WTC11 (cell line): ENCODE measurements around the gene LIN7A. TPM values are rescaled to one million over a fixed set of nuclear protein-coding genes. Genes with fewer than 3 reads are reported as not detected.

Source experiments
- ATAC-seq: fragments of 200-7000 bp; cut with Tn5 transposase; 2 replicates; pipeline ENCODE4 v1.10.0; 2021; ENCODE audit warnings: mild to moderate bottlenecking, moderate library complexity
- CTCF ChIA-PET: fragments of 300-600 bp; sonication (Branson Sonifier 250); formaldehyde crosslinking; loops from one replicate; lab custom pipeline; 2021; ENCODE audit warnings: antibody characterized with exemption; lab: Charles Lee
- POLR2A ChIA-PET: fragments of 350-600 bp; sonication (Branson Sonifier 250); formaldehyde crosslinking; loops from one replicate; lab custom pipeline; 2021; ENCODE audit warnings: antibody characterized with exemption; lab: Charles Lee
- DNase-seq: peaks from one replicate; pipeline ENCODE4 v3.0.0; 2021; ENCODE audit warnings: low spot score
- H3K27ac Mint-ChIP-seq: 2 replicates; pipeline ENCODE4 v1.8.0; 2021; ENCODE audit warnings: mixed read lengths
- H3K27me3 Mint-ChIP-seq: 2 replicates; pipeline ENCODE4 v1.8.0; 2021; ENCODE audit warnings: low read depth, mild to moderate bottlenecking, moderate library complexity, mixed read lengths
- H3K36me3 Mint-ChIP-seq: 2 replicates; pipeline ENCODE4 v1.8.0; 2021; ENCODE audit warnings: mixed read lengths
- H3K4me1 Mint-ChIP-seq: 2 replicates; pipeline ENCODE4 v1.8.0; 2022; ENCODE audit warnings: mixed read lengths
- H3K4me3 Mint-ChIP-seq: 2 replicates; pipeline ENCODE4 v1.8.0; 2021; ENCODE audit warnings: mild to moderate bottlenecking, moderate library complexity, mixed read lengths
- H3K9me3 Mint-ChIP-seq: 2 replicates; pipeline ENCODE4 v1.8.0; 2021; ENCODE audit warnings: mixed read lengths
- ATF1 ChIP-seq: sonication (generic); formaldehyde crosslinking; IDR thresholded peaks from 2 replicates; pipeline ENCODE4 v1.8.1; 2023; ENCODE audit warnings: mild to moderate bottlenecking, moderate library complexity, missing genetic modification reagents
- CREM ChIP-seq: sonication (generic); formaldehyde crosslinking; IDR thresholded peaks from 2 replicates; pipeline ENCODE4 v1.8.1; 2022; ENCODE audit warnings: mild to moderate bottlenecking, missing genetic modification reagents, moderate library complexity
- E2F1 ChIP-seq: sonication (generic); formaldehyde crosslinking; IDR thresholded peaks from 2 replicates; pipeline ENCODE4 v1.8.0; 2022; ENCODE audit warnings: mild to moderate bottlenecking, missing genetic modification reagents
- EMX1 ChIP-seq: fragments of 250-450 bp; sonication (Bioruptor Pico); IDR thresholded peaks from 2 replicates; pipeline ENCODE4 v1.8.0; 2021; ENCODE audit warnings: mild to moderate bottlenecking
- ERG ChIP-seq: fragments of 250-450 bp; sonication (Bioruptor Pico); IDR thresholded peaks from 2 replicates; pipeline ENCODE4 v1.8.0; 2021; ENCODE audit warnings: mild to moderate bottlenecking
- FOXK1 ChIP-seq: sonication (generic); formaldehyde crosslinking; IDR thresholded peaks from 2 replicates; pipeline ENCODE4 v1.8.0; 2022; ENCODE audit warnings: mild to moderate bottlenecking, moderate library complexity, missing genetic modification reagents
- GRHL2 ChIP-seq: fragments of 250-450 bp; sonication (Bioruptor Pico); IDR thresholded peaks from 2 replicates; pipeline ENCODE4 v1.8.0; 2022; ENCODE audit warnings: mild to moderate bottlenecking, moderate library complexity; ENCODE audit not compliant: insufficient replicate concordance, severe bottlenecking
- IRF2 ChIP-seq: sonication (generic); formaldehyde crosslinking; IDR thresholded peaks from 2 replicates; pipeline ENCODE4 v1.8.0; 2022; ENCODE audit warnings: low read depth, missing genetic modification reagents, borderline replicate concordance
- JAZF1 ChIP-seq: fragments of 250-450 bp; sonication (Bioruptor Pico); IDR thresholded peaks from 2 replicates; pipeline ENCODE4 v1.9.0; 2021; ENCODE audit warnings: moderate library complexity, mild to moderate bottlenecking, inconsistent platforms
- JUN ChIP-seq: sonication (generic); formaldehyde crosslinking; IDR thresholded peaks from 2 replicates; pipeline ENCODE4 v1.8.0; 2023; ENCODE audit warnings: mild to moderate bottlenecking, missing genetic modification reagents
- MYBL2 ChIP-seq: sonication (generic); formaldehyde crosslinking; IDR thresholded peaks from 2 replicates; pipeline ENCODE4 v1.8.1; 2023; ENCODE audit warnings: mild to moderate bottlenecking, moderate library complexity, missing genetic modification reagents
- PRRX2 ChIP-seq: fragments of 250-450 bp; sonication (Bioruptor Pico); IDR thresholded peaks from 2 replicates; pipeline ENCODE4 v1.8.0; 2021; ENCODE audit warnings: mild to moderate bottlenecking
- RELA ChIP-seq: sonication (generic); formaldehyde crosslinking; IDR thresholded peaks from 2 replicates; pipeline ENCODE4 v1.8.1; 2022; ENCODE audit warnings: missing genetic modification reagents, mild to moderate bottlenecking, borderline replicate concordance
- RORB ChIP-seq: fragments of 250-450 bp; sonication (Bioruptor Pico); IDR thresholded peaks from 2 replicates; pipeline ENCODE4 v1.9.0; 2021; ENCODE audit warnings: mild to moderate bottlenecking
- SMAD3 ChIP-seq: sonication (generic); formaldehyde crosslinking; IDR thresholded peaks from 2 replicates; pipeline ENCODE4 v1.8.0; 2022; ENCODE audit warnings: missing genetic modification reagents, mild to moderate bottlenecking, borderline replicate concordance
- SMAD4 ChIP-seq: sonication (generic); formaldehyde crosslinking; IDR thresholded peaks from 2 replicates; pipeline ENCODE4 v1.8.0; 2022; ENCODE audit warnings: mild to moderate bottlenecking, missing genetic modification reagents
- SOX15 ChIP-seq: fragments of 250-450 bp; sonication (Bioruptor Pico); IDR thresholded peaks from 2 replicates; pipeline ENCODE4 v1.9.0; 2021; ENCODE audit warnings: mild to moderate bottlenecking
- TEAD1 ChIP-seq: sonication (generic); formaldehyde crosslinking; IDR thresholded peaks from 2 replicates; pipeline ENCODE4 v1.8.0; 2022; ENCODE audit warnings: mild to moderate bottlenecking, missing genetic modification reagents
- ZBTB21 ChIP-seq: sonication (generic); formaldehyde crosslinking; IDR thresholded peaks from 2 replicates; pipeline ENCODE4 v1.8.1; 2023; ENCODE audit warnings: mild to moderate bottlenecking, missing genetic modification reagents, borderline replicate concordance
- ZNF121 ChIP-seq: sonication (generic); formaldehyde crosslinking; IDR thresholded peaks from 2 replicates; pipeline ENCODE4 v1.8.0; 2023; ENCODE audit warnings: missing genetic modification reagents
- total RNA-seq: library from RNA; stranded (reverse); gene quantifications from 3 replicates; pipeline ENCODE4 v1.2.3, GENCODE V29; 2021
- TF ChIP-seq, protein P1 (sequence below): sonication (generic); formaldehyde crosslinking; IDR thresholded peaks from 2 replicates; pipeline ENCODE4 v1.8.1; 2022; ENCODE audit warnings: low read depth, mild to moderate bottlenecking, moderate library complexity, missing genetic modification reagents, borderline replicate concordance
- TF ChIP-seq, protein P2 (sequence below): sonication (generic); formaldehyde crosslinking; conservative IDR thresholded peaks from 2 replicates; pipeline ENCODE4 v1.8.1; 2022; ENCODE audit warnings: mild to moderate bottlenecking, missing genetic modification reagents
- TF ChIP-seq, protein P3 (sequence below): sonication (generic); formaldehyde crosslinking; IDR thresholded peaks from 2 replicates; pipeline ENCODE4 v1.8.1; 2023; ENCODE audit warnings: mild to moderate bottlenecking, missing genetic modification reagents, borderline replicate concordance
- TF ChIP-seq, protein P4 (sequence below): sonication (generic); formaldehyde crosslinking; IDR thresholded peaks from 2 replicates; pipeline ENCODE4 v1.8.1; 2023; ENCODE audit warnings: mild to moderate bottlenecking, missing genetic modification reagents, moderate library complexity

The LIN7A gene
- total RNA-seq, 1 experiment from 2014 or later = 8.5 TPM

GRCh38 chr12:80813820-80814219 is 123.9 kb downstream of the LIN7A start:
- TF ChIP-seq, protein P1, sequence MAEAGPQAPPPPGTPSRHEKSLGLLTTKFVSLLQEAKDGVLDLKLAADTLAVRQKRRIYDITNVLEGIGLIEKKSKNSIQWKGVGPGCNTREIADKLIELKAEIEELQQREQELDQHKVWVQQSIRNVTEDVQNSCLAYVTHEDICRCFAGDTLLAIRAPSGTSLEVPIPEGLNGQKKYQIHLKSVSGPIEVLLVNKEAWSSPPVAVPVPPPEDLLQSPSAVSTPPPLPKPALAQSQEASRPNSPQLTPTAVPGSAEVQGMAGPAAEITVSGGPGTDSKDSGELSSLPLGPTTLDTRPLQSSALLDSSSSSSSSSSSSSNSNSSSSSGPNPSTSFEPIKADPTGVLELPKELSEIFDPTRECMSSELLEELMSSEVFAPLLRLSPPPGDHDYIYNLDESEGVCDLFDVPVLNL (CRISPR knock-in tag) = no peak
- TF ChIP-seq, protein P2, sequence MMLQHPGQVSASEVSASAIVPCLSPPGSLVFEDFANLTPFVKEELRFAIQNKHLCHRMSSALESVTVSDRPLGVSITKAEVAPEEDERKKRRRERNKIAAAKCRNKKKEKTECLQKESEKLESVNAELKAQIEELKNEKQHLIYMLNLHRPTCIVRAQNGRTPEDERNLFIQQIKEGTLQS (CRISPR knock-in tag) = no peak
- TF ChIP-seq RELA (CRISPR knock-in tag) = no peak
- no peak for TF ChIP-seq JAZF1 (CRISPR knock-in tag)
- Mint-ChIP-seq H3K27me3 (no peaks in the 10 kb centered on the region), H3K4me3 (no peak overlapping the region), H3K27ac (peak overlapping the region; percentile 29; the same call in 1 of the 2 replicates), H3K36me3 (no peaks in the 10 kb centered on the region), H3K9me3 (no peaks in the 10 kb centered on the region), H3K4me1 (no peaks in the 10 kb centered on the region)
- CTCF ChIA-PET = no interaction called here
- DNase-seq = no peak
- POLR2A ChIA-PET = no interaction called here
- ATAC-seq = no peak

DNA sequence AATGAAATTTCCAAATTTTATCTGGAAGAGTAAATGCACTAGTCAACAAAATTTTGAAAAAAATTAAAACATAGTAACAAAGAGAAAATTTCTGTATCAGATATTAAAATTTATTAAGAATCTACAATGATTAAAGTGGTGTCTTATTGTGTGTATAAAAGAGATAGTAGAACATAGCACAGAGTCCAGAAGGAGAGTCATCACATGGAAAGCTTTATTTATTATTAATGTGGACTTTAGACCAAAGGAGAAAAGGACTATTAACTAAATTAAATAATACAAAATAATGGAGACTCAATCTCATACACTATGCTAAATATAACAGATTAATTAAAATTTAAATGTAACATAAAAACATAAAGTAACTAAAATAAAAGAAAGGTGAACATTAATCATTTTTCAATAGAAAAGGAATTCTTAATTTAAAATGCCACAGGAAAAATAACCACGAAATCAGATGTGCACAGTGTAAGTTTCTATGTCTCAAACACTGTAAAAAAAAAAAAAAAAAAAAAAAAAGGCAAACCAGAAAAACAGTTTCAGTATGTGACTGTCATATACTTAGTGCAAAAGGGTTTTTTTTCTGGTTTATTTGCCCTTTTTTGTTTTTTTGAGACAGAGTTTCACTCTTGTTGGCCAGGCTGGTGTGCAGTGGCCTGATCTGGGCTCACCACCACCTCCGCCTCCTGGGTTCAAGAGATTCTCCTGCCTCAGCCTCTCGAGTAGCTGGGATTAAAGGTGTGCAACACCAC is 125.6 kb downstream of the LIN7A start:
- no peak overlapping the region for H3K4me3 Mint-ChIP-seq
- no peak for ATAC-seq
- TF ChIP-seq FOXK1 (no peak), ZBTB21 (CRISPR knock-in tag) (no peak), GRHL2 (CRISPR knock-in tag) (no peak), SMAD3 (no peak), TEAD1 (no peak), ERG (no peak), SMAD4 (CRISPR knock-in tag) (no peak), CREM (no peak), IRF2 (CRISPR knock-in tag) (no peak)
- TF ChIP-seq, all 79 proteins: peak for 0
- no peak for DNase-seq
- Mint-ChIP-seq H3K27ac (no peak overlapping the region), H3K9me3 (no peaks in the 10 kb centered on the region), H3K4me1 (no peaks in the 10 kb centered on the region), H3K36me3 (no peaks in the 10 kb centered on the region), H3K27me3 (no peaks in the 10 kb centered on the region)
- ChIA-PET CTCF (no interaction called here), POLR2A (no interaction called here)

DNA sequence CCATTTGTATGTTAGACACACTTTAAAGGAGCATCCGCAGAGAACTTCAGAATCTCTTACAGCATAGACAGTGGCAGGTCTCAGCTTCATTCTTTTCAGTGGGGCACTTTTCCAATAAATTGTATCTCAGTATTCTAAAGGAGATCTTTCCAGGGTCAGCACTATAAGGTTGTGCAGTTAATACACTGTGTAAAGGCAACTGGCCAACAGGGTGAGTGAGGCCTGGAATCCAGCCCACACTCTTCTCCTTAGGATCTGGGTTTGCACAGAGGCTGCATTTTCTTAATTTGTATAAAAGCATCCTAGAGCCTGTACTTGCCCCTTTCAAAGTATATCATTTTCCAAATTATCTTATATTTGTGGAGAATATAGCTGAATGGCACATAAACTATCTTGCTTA is 126.9 kb downstream of the LIN7A start:
- CTCF ChIA-PET = no interaction called here

More for the DNA sequence above, 126.9 kb downstream of the LIN7A start:
- TF ChIP-seq MYBL2 (CRISPR knock-in tag) (no peak), ZNF121 (no peak), PRRX2 (CRISPR knock-in tag) (no peak), ATF1 (no peak), RORB (CRISPR knock-in tag) (no peak), E2F1 (CRISPR knock-in tag) (no peak), JUN (no peak), SOX15 (no peak), EMX1 (CRISPR knock-in tag) (no peak)
- TF ChIP-seq, protein P3, sequence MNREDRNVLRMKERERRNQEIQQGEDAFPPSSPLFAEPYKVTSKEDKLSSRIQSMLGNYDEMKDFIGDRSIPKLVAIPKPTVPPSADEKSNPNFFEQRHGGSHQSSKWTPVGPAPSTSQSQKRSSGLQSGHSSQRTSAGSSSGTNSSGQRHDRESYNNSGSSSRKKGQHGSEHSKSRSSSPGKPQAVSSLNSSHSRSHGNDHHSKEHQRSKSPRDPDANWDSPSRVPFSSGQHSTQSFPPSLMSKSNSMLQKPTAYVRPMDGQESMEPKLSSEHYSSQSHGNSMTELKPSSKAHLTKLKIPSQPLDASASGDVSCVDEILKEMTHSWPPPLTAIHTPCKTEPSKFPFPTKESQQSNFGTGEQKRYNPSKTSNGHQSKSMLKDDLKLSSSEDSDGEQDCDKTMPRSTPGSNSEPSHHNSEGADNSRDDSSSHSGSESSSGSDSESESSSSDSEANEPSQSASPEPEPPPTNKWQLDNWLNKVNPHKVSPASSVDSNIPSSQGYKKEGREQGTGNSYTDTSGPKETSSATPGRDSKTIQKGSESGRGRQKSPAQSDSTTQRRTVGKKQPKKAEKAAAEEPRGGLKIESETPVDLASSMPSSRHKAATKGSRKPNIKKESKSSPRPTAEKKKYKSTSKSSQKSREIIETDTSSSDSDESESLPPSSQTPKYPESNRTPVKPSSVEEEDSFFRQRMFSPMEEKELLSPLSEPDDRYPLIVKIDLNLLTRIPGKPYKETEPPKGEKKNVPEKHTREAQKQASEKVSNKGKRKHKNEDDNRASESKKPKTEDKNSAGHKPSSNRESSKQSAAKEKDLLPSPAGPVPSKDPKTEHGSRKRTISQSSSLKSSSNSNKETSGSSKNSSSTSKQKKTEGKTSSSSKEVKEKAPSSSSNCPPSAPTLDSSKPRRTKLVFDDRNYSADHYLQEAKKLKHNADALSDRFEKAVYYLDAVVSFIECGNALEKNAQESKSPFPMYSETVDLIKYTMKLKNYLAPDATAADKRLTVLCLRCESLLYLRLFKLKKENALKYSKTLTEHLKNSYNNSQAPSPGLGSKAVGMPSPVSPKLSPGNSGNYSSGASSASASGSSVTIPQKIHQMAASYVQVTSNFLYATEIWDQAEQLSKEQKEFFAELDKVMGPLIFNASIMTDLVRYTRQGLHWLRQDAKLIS (CRISPR knock-in tag) = no peak
- TF ChIP-seq, protein P4, sequence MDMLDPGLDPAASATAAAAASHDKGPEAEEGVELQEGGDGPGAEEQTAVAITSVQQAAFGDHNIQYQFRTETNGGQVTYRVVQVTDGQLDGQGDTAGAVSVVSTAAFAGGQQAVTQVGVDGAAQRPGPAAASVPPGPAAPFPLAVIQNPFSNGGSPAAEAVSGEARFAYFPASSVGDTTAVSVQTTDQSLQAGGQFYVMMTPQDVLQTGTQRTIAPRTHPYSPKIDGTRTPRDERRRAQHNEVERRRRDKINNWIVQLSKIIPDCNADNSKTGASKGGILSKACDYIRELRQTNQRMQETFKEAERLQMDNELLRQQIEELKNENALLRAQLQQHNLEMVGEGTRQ (CRISPR knock-in tag) = no peak
- Mint-ChIP-seq H3K36me3 (no peaks in the 10 kb centered on the region), H3K4me3 (no peak overlapping the region), H3K27ac (no peak overlapping the region), H3K9me3 (no peaks in the 10 kb centered on the region), H3K4me1 (no peaks in the 10 kb centered on the region), H3K27me3 (no peaks in the 10 kb centered on the region)
- DNase-seq (no peak), ATAC-seq (no peak)
- POLR2A ChIA-PET = interaction anchor here (0.7 kb wide), 1 partner anchor 449 kb away, joined by 4 read pairs; no protein-coding TSS in a partner anchor
